Measurements from ENCODE around the gene FOXN1. TPM values are rescaled to one million over a fixed set of nuclear protein-coding genes. Genes with fewer than 3 reads are reported as not detected.

The FOXN1 gene
- total RNA-seq, 5 donors from 2014 or later (not counting 1 experiment from before 2014, with no cell fraction given), result not detected

DNA sequence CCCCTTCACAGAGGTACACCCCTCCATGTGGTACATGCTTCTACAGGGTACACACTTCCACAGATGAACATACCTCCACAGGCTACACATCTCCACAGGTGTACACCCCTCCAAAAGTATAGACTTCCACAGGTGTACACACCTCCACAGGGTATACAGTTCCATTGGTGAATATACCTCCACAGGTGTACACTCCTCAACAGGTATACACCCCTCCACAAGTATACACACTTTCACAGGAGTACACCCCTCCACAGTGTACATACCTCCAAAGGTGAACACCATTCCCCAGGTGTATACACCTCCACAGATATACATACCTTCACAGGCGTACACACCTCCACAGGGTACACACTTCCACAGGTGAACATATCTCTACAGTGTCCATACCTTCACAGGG lies 9.4 kb downstream of the FOXN1 start:
- no peaks in the 10 kb centered on the region for H3K36me3 ChIP-seq (ENCODE audit: control insufficient read depth in 2 of 2, extremely low read depth in 1 of 2, insufficient read depth in 1 of 2, low read length in 1 of 2)
- H3K27me3 ChIP-seq (replicated peaks in 1 of 2; ENCODE audit: control insufficient read depth in 2 of 2, extremely low read depth in 1 of 2, insufficient read depth in 2 of 2, low read length in 1 of 2), result peaks cover 0 to 44% of the 10 kb centered on the region in 2 experiments
- Mint-ChIP-seq H3K4me3 (no peak overlapping the region), H3K27ac (no peak overlapping the region), H3K9me3 (no peaks in the 10 kb centered on the region), H3K27me3 (peaks cover 2 to 25% of the 10 kb centered on the region in 2 donors), H3K36me3 (no peaks in the 10 kb centered on the region), H3K4me1 (no peaks in the 10 kb centered on the region)
- no peak overlapping the region for H3K4me3 ChIP-seq (ENCODE audit: control insufficient read depth in 1 of 2, extremely low read depth in 1 of 2, low read length in 1 of 2)
- H3K4me1 ChIP-seq (ENCODE audit: control insufficient read depth in 1 of 2, extremely low read depth in 1 of 2, insufficient read depth in 2 of 2, low read length in 2 of 2), result no peaks in the 10 kb centered on the region
- ChIA-PET POLR2A (no interaction called here), CTCF (no interaction called here)
- H3K27ac ChIP-seq (ENCODE audit: low read length), result no peak overlapping the region
- no peaks in the 10 kb centered on the region for H3K9me3 ChIP-seq
- 88% methylated on average over 1 of the region's 1 CpG for WGBS (ENCODE audit: insufficient coverage)
- DNase-seq (no peak), ATAC-seq (replicated peaks in 1 of 4) (no peak)

DNA sequence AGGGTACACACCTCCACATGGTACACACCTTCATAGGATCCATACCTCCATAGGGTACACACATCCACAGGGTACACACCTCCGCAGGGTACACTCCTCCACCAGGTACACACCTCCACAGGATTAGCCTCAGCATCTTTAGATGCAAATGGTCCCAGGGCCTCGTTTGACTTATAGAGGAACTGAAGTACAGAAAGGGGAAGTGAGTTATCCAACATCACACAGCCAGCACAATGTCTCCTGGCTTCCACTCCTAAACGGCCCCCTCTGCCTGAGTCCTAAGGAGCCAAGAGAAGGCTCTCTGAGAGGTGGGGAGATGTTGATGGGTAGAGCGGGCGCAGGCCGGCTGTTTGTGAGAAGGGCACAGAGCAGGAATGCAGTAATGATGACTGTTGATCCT lies 12.0 kb downstream of the FOXN1 start:
- no CpG with 5 or more reads among the region's 6 CpGs for WGBS (ENCODE audit: insufficient coverage)
- ChIA-PET POLR2A (no interaction called here), CTCF (no interaction called here)
- no peak overlapping the region for H3K27ac ChIP-seq (ENCODE audit: low read length)
- Mint-ChIP-seq H3K27ac (no peak overlapping the region), H3K9me3 (no peaks in the 10 kb centered on the region), H3K4me1 (no peaks in the 10 kb centered on the region), H3K27me3 (peaks cover 0 to 9% of the 10 kb centered on the region in 2 donors), H3K4me3 (no peak overlapping the region), H3K36me3 (no peaks in the 10 kb centered on the region)
- H3K36me3 ChIP-seq (ENCODE audit: control insufficient read depth in 2 of 2, extremely low read depth in 1 of 2, insufficient read depth in 1 of 2, low read length in 1 of 2), result no peaks in the 10 kb centered on the region
- no peaks in the 10 kb centered on the region for H3K9me3 ChIP-seq
- peaks cover 0 to 22% of the 10 kb centered on the region in 2 experiments for H3K27me3 ChIP-seq (replicated peaks in 1 of 2; ENCODE audit: control insufficient read depth in 2 of 2, extremely low read depth in 1 of 2, insufficient read depth in 2 of 2, low read length in 1 of 2)
- ATAC-seq (replicated peaks in 1 of 4), result no peak
- H3K4me1 ChIP-seq (ENCODE audit: control insufficient read depth in 1 of 2, extremely low read depth in 1 of 2, insufficient read depth in 2 of 2, low read length in 2 of 2), result no peaks in the 10 kb centered on the region
- H3K4me3 ChIP-seq (ENCODE audit: control insufficient read depth in 1 of 2, extremely low read depth in 1 of 2, low read length in 1 of 2), result no peak overlapping the region
- DNase-seq, result no peak

DNA sequence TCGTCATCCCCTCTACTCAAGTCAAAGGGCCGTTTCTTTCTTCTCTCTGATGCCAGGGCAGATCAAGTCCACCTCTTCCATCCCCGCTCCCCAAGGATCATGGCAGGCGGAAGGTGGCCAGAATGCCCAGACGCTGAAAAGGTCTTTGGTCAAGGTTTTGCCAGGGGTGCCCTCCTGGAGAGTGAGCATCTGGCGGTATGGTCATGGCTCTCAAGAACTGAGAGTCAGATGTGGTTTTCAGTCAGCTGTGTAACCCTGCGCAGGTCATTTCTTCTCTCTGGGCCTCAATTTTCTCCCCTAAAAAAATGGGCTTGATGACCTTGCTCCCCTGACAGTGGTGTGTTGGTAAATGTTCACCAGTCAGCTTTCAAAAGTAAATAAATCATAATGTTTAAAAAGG lies 12.4 kb downstream of the FOXN1 start:
- CTCF ChIA-PET, result no interaction called here
- H3K4me1 Mint-ChIP-seq, result no peaks in the 10 kb centered on the region
- no peak overlapping the region for H3K4me3 Mint-ChIP-seq
- peaks cover 0 to 6% of the 10 kb centered on the region in 2 donors for H3K27me3 Mint-ChIP-seq
- no peaks in the 10 kb centered on the region for H3K9me3 ChIP-seq
- H3K36me3 Mint-ChIP-seq, result no peaks in the 10 kb centered on the region
- no peak overlapping the region for H3K27ac Mint-ChIP-seq
- no peak overlapping the region for H3K4me3 ChIP-seq (ENCODE audit: control insufficient read depth in 1 of 2, extremely low read depth in 1 of 2, low read length in 1 of 2)
- ATAC-seq (replicated peaks in 1 of 4) (no peak), DNase-seq (no peak)
- H3K27ac ChIP-seq (ENCODE audit: low read length), result no peak overlapping the region
- no peaks in the 10 kb centered on the region for H3K36me3 ChIP-seq (ENCODE audit: control insufficient read depth in 2 of 2, extremely low read depth in 1 of 2, insufficient read depth in 1 of 2, low read length in 1 of 2)
- no peaks in the 10 kb centered on the region for H3K9me3 Mint-ChIP-seq
- no peaks in the 10 kb centered on the region for H3K4me1 ChIP-seq (ENCODE audit: control insufficient read depth in 1 of 2, extremely low read depth in 1 of 2, insufficient read depth in 2 of 2, low read length in 2 of 2)
- peaks cover 0 to 19% of the 10 kb centered on the region in 2 experiments for H3K27me3 ChIP-seq (replicated peaks in 1 of 2; ENCODE audit: control insufficient read depth in 2 of 2, extremely low read depth in 1 of 2, insufficient read depth in 2 of 2, low read length in 1 of 2)
- POLR2A ChIA-PET, result no interaction called here
- 80% methylated on average over 4 of the region's 7 CpGs for WGBS (ENCODE audit: insufficient coverage)

DNA sequence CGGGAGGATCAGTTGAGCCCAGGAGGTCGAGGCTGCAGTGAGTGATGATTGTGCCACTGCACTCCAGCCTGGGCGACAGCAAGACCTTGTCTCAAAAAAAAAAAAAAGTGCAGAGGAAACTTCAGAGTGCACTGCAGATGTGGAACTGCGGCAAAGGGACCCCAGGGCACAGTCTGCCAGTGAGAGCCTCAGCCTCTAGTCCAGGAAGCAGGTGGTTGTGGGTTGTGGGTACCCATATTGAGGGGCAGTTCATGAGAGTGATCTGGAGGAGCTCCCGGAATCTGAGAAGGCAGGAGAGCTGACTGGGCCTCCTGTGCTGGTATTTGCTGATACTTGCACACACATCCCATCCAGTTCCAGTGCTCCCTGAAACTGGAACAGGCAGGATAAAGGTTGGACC lies 13.1 kb downstream of the FOXN1 start:
- WGBS (ENCODE audit: insufficient coverage), result 11% methylated on average over 3 of the region's 5 CpGs
- ChIA-PET CTCF (no interaction called here), POLR2A (no interaction called here)
- no peaks in the 10 kb centered on the region for H3K9me3 Mint-ChIP-seq
- DNase-seq (no peak), ATAC-seq (replicated peaks in 1 of 4) (no peak)
- H3K4me3 Mint-ChIP-seq, result no peak overlapping the region
- H3K27ac ChIP-seq (ENCODE audit: low read length), result no peak overlapping the region
- no peaks in the 10 kb centered on the region for H3K4me1 ChIP-seq (ENCODE audit: control insufficient read depth in 1 of 2, extremely low read depth in 1 of 2, insufficient read depth in 2 of 2, low read length in 2 of 2)
- no peaks in the 10 kb centered on the region for H3K4me1 Mint-ChIP-seq
- no peaks in the 10 kb centered on the region for H3K36me3 Mint-ChIP-seq
- no peak overlapping the region for H3K4me3 ChIP-seq (ENCODE audit: control insufficient read depth in 1 of 2, extremely low read depth in 1 of 2, low read length in 1 of 2)
- peaks cover 0 to 12% of the 10 kb centered on the region in 2 experiments for H3K27me3 ChIP-seq (replicated peaks in 1 of 2; ENCODE audit: control insufficient read depth in 2 of 2, extremely low read depth in 1 of 2, insufficient read depth in 2 of 2, low read length in 1 of 2)
- H3K27me3 Mint-ChIP-seq, result peaks cover 0 to 3% of the 10 kb centered on the region in 2 donors
- H3K9me3 ChIP-seq, result no peaks in the 10 kb centered on the region
- H3K27ac Mint-ChIP-seq, result no peak overlapping the region
- H3K36me3 ChIP-seq (ENCODE audit: control insufficient read depth in 2 of 2, extremely low read depth in 1 of 2, insufficient read depth in 1 of 2, low read length in 1 of 2), result no peaks in the 10 kb centered on the region

DNA sequence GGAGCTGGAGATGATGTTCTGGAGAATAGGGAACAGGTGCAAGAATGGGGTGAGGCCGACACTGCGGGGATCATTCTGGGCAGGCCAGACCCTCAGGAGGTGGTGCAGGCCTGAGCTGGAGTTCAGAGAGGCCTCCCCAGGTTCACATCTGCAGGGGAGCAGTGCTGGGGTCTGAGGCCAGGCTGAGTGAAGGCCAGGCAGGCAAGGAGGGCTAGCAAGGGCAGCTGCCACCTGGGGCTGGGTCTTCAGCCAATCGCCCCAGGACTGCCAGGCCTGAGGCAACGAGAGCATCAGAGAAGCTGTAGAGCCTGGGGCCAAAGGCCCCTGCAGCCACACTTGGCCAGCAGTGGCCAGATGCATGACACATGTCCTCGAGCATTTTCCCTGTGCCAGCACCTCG lies 14.5 kb downstream of the FOXN1 start:
- peaks cover 0 to 4% of the 10 kb centered on the region in 2 experiments for H3K27me3 ChIP-seq (replicated peaks in 1 of 2; ENCODE audit: control insufficient read depth in 2 of 2, extremely low read depth in 1 of 2, insufficient read depth in 2 of 2, low read length in 1 of 2)
- POLR2A ChIA-PET, result interaction anchor here in 1 of 2 donors (0.6 kb wide), 1 partner anchor 114 kb away, joined by 3 read pairs; no protein-coding TSS in a partner anchor
- no peak overlapping the region for H3K4me3 ChIP-seq (ENCODE audit: control insufficient read depth in 1 of 2, extremely low read depth in 1 of 2, low read length in 1 of 2)
- H3K27me3 Mint-ChIP-seq, result peaks cover 0 to 3% of the 10 kb centered on the region in 2 donors
- no peak overlapping the region for H3K27ac ChIP-seq (ENCODE audit: low read length)
- no peak overlapping the region for H3K27ac Mint-ChIP-seq
- CTCF ChIA-PET, result no interaction called here
- no peaks in the 10 kb centered on the region for H3K36me3 Mint-ChIP-seq
- H3K4me1 Mint-ChIP-seq, result no peaks in the 10 kb centered on the region
- no peak for DNase-seq
- H3K4me3 Mint-ChIP-seq, result no peak overlapping the region
- 65% methylated on average over 6 of the region's 6 CpGs for WGBS (ENCODE audit: insufficient coverage)
- no peaks in the 10 kb centered on the region for H3K4me1 ChIP-seq (ENCODE audit: control insufficient read depth in 1 of 2, extremely low read depth in 1 of 2, insufficient read depth in 2 of 2, low read length in 2 of 2)
- no peaks in the 10 kb centered on the region for H3K9me3 ChIP-seq
- no peaks in the 10 kb centered on the region for H3K9me3 Mint-ChIP-seq
- no peaks in the 10 kb centered on the region for H3K36me3 ChIP-seq (ENCODE audit: control insufficient read depth in 2 of 2, extremely low read depth in 1 of 2, insufficient read depth in 1 of 2, low read length in 1 of 2)
- ATAC-seq (replicated peaks in 1 of 4), result no peak

DNA sequence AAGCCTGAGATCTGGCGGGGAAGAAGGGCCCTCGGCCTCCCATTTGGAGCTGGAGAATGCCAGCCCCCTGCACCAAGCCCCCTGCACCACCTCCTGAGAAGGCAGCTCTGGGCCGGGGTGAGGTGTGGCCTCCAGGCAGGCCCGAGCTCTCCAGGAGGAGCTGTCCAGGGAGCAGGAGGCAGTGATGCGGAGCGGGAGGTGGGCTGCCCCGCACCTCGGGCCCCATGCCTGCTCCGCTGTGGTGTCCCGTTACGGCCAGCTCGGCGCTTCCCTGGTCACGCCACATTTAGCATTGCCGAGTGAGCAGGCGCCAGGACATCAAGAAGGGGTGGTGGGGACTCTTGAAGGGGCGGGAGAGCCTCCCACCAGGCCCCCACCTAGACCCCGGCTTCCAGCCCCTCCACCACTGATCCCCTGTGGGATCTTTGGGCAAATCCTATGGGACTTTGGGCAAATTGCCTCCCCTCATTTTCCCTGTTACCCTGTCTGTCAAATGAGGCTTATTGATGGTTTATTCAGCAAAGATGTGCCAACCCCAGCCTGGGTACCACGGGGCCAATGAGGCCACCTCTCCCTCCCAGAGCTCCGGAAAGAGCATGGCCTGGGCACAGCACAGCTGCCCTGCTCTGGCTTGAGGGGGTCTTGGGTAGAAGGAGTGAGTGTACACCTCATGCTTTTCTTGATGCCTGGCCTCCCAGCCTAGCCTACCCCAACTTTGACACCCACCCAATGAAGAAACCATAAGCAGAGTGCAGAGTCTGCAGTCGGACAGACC lies 15.3 kb downstream of the FOXN1 start:
- H3K36me3 Mint-ChIP-seq, result no peaks in the 10 kb centered on the region
- Histone ChIP-seq H3K4me1 (ENCODE audit: control insufficient read depth in 1 of 2, extremely low read depth in 1 of 2, insufficient read depth in 2 of 2, low read length in 2 of 2) (no peaks in the 10 kb centered on the region), H3K9me3 (no peaks in the 10 kb centered on the region), H3K36me3 (ENCODE audit: control insufficient read depth in 2 of 2, extremely low read depth in 1 of 2, insufficient read depth in 1 of 2, low read length in 1 of 2) (no peaks in the 10 kb centered on the region), H3K27ac (ENCODE audit: low read length) (no peak overlapping the region), H3K27me3 (replicated peaks in 1 of 2; ENCODE audit: control insufficient read depth in 2 of 2, extremely low read depth in 1 of 2, insufficient read depth in 2 of 2, low read length in 1 of 2) (peaks cover 0 to 4% of the 10 kb centered on the region in 2 experiments), H3K4me3 (ENCODE audit: control insufficient read depth in 1 of 2, extremely low read depth in 1 of 2, low read length in 1 of 2) (no peak overlapping the region)
- 91% methylated on average over 6 of the region's 21 CpGs for WGBS (ENCODE audit: insufficient coverage)
- ATAC-seq (replicated peaks in 1 of 4), result no peak
- no peak overlapping the region for H3K27ac Mint-ChIP-seq
- H3K4me3 Mint-ChIP-seq, result no peak overlapping the region
- peaks cover 0 to 3% of the 10 kb centered on the region in 2 donors for H3K27me3 Mint-ChIP-seq
- ChIA-PET POLR2A (no interaction called here), CTCF (no interaction called here)
- no peaks in the 10 kb centered on the region for H3K9me3 Mint-ChIP-seq
- H3K4me1 Mint-ChIP-seq, result no peaks in the 10 kb centered on the region
- DNase-seq, result no peak

Measured in T-cell (primary cell).